ENCODE data around the gene CNOT3.

GRCh38 chr19:54188215-54188871 is 50.8 kb downstream of the CNOT3 start:
- TF ChIP-seq CTCF (IDR thresholded peaks at IDR 0.05; ENCODE audit: low read length) (no peak), EZH2 (optimal IDR thresholded peaks at IDR 0.05; ENCODE audit: low read depth, low read length) (no peak)
